Astrocyte (in vitro differentiated cells and primary cell): ENCODE results near the gene BTBD2. TPM values are rescaled to one million over a fixed set of nuclear protein-coding genes. Genes with fewer than 3 reads are reported as not detected.
A peak's percentile ranks its signal among the peaks of the same experiment; 100 is the strongest.

ENCODE experiments used
- DNase-seq: peaks from one replicate; pipeline ENCODE4 v3.0.0-alpha.2; 2010; ENCODE audit warnings: low read depth
- FAIRE-seq: peaks from 2 replicates; lab custom pipeline; 2011; peaks lifted over from hg19 to GRCh38; lab: Jason Lieb, UNC
- H2AFZ ChIP-seq: 2 replicates; pipeline ENCODE4 v1.6.0; 2012; ENCODE audit warnings: low read depth, low read length, inconsistent platforms
- H3K27ac ChIP-seq: 2 replicates; pipeline ENCODE4 v1.5.1; 2011; ENCODE audit warnings: low read depth, low read length, inconsistent platforms
- H3K27me3 ChIP-seq: 2 replicates; pipeline ENCODE4 v1.6.0; 2011; ENCODE audit warnings: low read length, inconsistent platforms; ENCODE audit not compliant: insufficient read depth
- H3K36me3 ChIP-seq: 2 replicates; pipeline ENCODE4 v1.5.1; 2011; ENCODE audit warnings: low read length, inconsistent platforms; ENCODE audit not compliant: insufficient read depth
- H3K4me1 ChIP-seq: 2 replicates; pipeline ENCODE4 v1.5.1; 2011; ENCODE audit warnings: low read length, inconsistent platforms; ENCODE audit not compliant: insufficient read depth
- H3K4me2 ChIP-seq: 2 replicates; pipeline ENCODE4 v1.6.0; 2012; ENCODE audit warnings: low read length, inconsistent platforms
- H3K4me3 ChIP-seq: 2 replicates; pipeline ENCODE4 v1.5.1; 2011; ENCODE audit warnings: low read depth, mild to moderate bottlenecking, low read length, inconsistent platforms; ENCODE audit not compliant: insufficient read depth
- H3K79me2 ChIP-seq: 2 replicates; pipeline ENCODE4 v1.6.0; 2012; ENCODE audit warnings: mild to moderate bottlenecking, low read length, inconsistent platforms; ENCODE audit not compliant: insufficient read depth
- H3K9ac ChIP-seq: 2 replicates; pipeline ENCODE4 v1.6.0; 2012; ENCODE audit warnings: mild to moderate bottlenecking, low read length, inconsistent platforms
- H3K9me3 ChIP-seq: 2 replicates; pipeline ENCODE4 v1.5.1; 2012; ENCODE audit warnings: low read depth, mild to moderate bottlenecking, low read length, inconsistent platforms; ENCODE audit not compliant: insufficient read depth
- H4K20me1 ChIP-seq: 2 replicates; pipeline ENCODE4 v1.6.0; 2012; ENCODE audit warnings: low read length, inconsistent platforms; ENCODE audit not compliant: insufficient read depth
- H3K27ac Mint-ChIP-seq: one replicate; pipeline ENCODE4 v1.8.0; 2021; ENCODE audit warnings: mild to moderate bottlenecking, mixed read lengths; ENCODE audit not compliant: unreplicated experiment
- H3K27me3 Mint-ChIP-seq: one replicate; pipeline ENCODE4 v1.8.0; 2021; ENCODE audit warnings: low read depth, mixed read lengths; ENCODE audit not compliant: unreplicated experiment
- H3K36me3 Mint-ChIP-seq: one replicate; pipeline ENCODE4 v1.8.0; 2021; ENCODE audit warnings: low read depth, mixed read lengths; ENCODE audit not compliant: unreplicated experiment
- H3K4me1 Mint-ChIP-seq: one replicate; pipeline ENCODE4 v1.8.0; 2021; ENCODE audit warnings: low read depth, mixed read lengths; ENCODE audit not compliant: unreplicated experiment
- H3K4me3 Mint-ChIP-seq: one replicate; pipeline ENCODE4 v1.8.0; 2021; ENCODE audit warnings: mild to moderate bottlenecking, moderate library complexity, mixed read lengths; ENCODE audit not compliant: unreplicated experiment
- H3K9me3 Mint-ChIP-seq: one replicate; pipeline ENCODE4 v1.8.0; 2021; ENCODE audit warnings: mild to moderate bottlenecking, mixed read lengths; ENCODE audit not compliant: unreplicated experiment
- CTCF ChIP-seq: IDR thresholded peaks from 2 replicates; pipeline ENCODE4 v1.5.1; 2011; ENCODE audit warnings: low read depth, mild to moderate bottlenecking, inconsistent platforms, low read length, moderate library complexity; ENCODE audit not compliant: insufficient read depth
- EZH2 ChIP-seq: IDR thresholded peaks from 2 replicates; pipeline ENCODE4 v1.6.1; 2012; ENCODE audit warnings: mild to moderate bottlenecking, low read length, inconsistent platforms; ENCODE audit not compliant: insufficient read depth
- total RNA-seq: library from RNA; stranded (reverse); gene quantifications from 2 replicates; pipeline ENCODE4 v1.2.1, GENCODE V29; 2021

Gene BTBD2
- total RNA-seq, 1 donor from 2014 or later, result 53.7 TPM

GRCh38 chr19:2018752-2019151 lies 3.2 kb upstream of the BTBD2 start:
- FAIRE-seq, result no peak
- peaks cover 3% of the 10 kb centered on the region for H3K27me3 Mint-ChIP-seq
- TF ChIP-seq EZH2, result no peak
- TF ChIP-seq CTCF, result no peak

GRCh38 chr19:2016041-2016807 lies 710 bp upstream of the BTBD2 start:
- Histone ChIP-seq H3K9me3 (no peaks in the 10 kb centered on the region), H4K20me1 (peaks cover 21% of the 10 kb centered on the region), H3K4me2 (no peak overlapping the region), H3K4me3 (no peak overlapping the region), H3K9ac (no peak overlapping the region), H3K4me1 (no peaks in the 10 kb centered on the region), H3K27me3 (no peaks in the 10 kb centered on the region), H3K79me2 (peaks cover 18% of the 10 kb centered on the region), H3K27ac (no peak overlapping the region), H3K36me3 (no peaks in the 10 kb centered on the region), H2AFZ (no peak overlapping the region)
- Mint-ChIP-seq H3K36me3 (no peaks in the 10 kb centered on the region), H3K9me3 (no peaks in the 10 kb centered on the region), H3K4me3 (peak overlapping the region; percentile 67), H3K27me3 (no peaks in the 10 kb centered on the region), H3K4me1 (no peaks in the 10 kb centered on the region), H3K27ac (no peak overlapping the region)
- FAIRE-seq, result no peak
- no peak for TF ChIP-seq EZH2
- TF ChIP-seq CTCF, result no peak
- peak; percentile 77 for DNase-seq

More at GRCh38 chr19:2018752-2019151, 3.2 kb upstream of the BTBD2 start:
- Histone ChIP-seq H3K4me1 (no peaks in the 10 kb centered on the region), H3K4me3 (no peak overlapping the region), H4K20me1 (peaks cover under 1% of the 10 kb centered on the region), H3K36me3 (no peaks in the 10 kb centered on the region), H3K27ac (no peak overlapping the region), H3K9ac (no peak overlapping the region), H3K27me3 (peaks cover 8% of the 10 kb centered on the region), H3K4me2 (no peak overlapping the region), H3K79me2 (peaks cover 6% of the 10 kb centered on the region), H3K9me3 (no peaks in the 10 kb centered on the region), H2AFZ (no peak overlapping the region)
- Mint-ChIP-seq H3K36me3 (no peaks in the 10 kb centered on the region), H3K4me3 (no peak overlapping the region), H3K9me3 (no peaks in the 10 kb centered on the region), H3K4me1 (no peaks in the 10 kb centered on the region), H3K27ac (no peak overlapping the region)
- DNase-seq, result no peak
